ENCODE data around the gene C3orf33. TPM values are rescaled to one million over a fixed set of nuclear protein-coding genes. Genes with fewer than 3 reads are reported as not detected.
A peak's percentile ranks its signal among the peaks of the same experiment; 100 is the strongest.

The C3orf33 gene
- total RNA-seq, 1 donor from 2014 or later: 4.1 TPM

DNA sequence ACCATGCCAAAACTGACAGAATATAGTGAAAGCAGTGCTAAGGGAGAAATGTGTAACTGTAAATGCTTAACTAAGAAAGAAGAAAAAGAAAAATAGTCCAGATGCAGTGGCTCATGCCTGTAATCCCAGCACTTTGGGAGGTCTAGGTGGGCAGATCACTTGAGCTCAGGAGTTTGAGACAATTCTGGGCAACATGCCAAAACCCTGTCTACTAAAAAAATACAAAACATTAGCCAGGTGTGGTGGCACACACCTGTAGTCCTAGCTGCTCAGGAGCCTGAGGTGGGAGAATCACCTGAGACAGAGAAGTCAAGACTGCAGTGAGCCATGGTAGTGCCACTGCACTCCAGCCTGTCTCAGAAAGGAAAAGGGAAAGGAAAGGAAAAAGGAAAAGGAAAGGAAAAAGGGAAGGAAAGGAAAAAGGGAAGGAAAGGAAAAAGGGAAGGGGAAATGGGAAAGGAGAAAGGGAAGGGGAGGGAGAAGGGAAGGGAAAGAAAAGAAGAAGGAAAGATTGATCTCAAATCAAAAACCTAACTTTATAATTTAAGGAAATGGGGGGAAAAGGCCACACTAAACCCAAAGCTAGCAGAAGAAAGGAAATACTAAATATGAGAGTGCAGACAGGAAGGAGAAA is 20.3 kb downstream of the C3orf33 start:
- DNase-seq (ENCODE audit: low spot score): no peak

DNA sequence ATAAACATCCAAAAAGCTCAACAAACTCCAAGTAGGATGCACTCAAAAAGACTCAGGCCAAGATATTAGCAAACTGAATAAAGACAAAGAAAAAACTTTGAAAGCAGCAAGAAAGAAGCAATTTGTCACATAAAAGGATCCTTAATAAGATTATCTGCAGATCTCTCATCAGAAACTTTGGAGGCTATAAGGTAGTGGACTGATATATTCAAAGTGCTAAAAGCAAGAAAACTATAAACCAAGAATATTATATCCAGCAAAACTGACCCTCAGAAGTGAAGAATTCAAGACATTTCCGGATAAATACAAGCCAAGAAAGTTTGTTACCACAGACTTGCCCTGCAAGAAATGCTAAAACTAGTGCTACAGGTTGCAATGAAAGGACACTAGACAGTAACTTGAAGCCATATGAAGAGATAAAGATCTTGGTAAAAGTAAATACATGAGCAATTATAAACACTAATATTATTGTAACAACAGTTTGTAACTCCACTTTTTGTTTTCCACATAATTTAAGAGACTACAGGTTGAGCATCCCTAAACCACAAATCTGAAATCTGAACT is 23.6 kb downstream of the C3orf33 start:
- DNase-seq (ENCODE audit: low spot score): no peak

DNA sequence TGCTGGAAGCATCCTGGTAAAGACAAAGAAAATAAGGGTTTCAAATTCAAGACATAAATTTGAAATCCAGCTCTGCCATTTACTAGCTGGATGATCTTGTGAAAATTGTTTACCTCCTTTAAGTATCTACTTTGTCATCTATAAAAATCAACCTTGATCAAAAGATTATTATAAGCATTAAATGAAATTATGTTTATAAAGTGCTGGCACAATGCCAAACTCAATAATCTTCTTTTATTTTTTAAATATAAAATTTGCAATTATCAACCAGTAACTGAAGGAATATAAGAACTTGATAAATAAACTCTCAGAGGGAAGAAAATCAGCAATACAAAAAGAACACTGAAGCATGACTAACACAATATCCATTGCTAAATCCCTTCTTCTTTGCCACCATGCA is 25.8 kb downstream of the C3orf33 start:
- no peak for DNase-seq (ENCODE audit: low spot score)

DNA sequence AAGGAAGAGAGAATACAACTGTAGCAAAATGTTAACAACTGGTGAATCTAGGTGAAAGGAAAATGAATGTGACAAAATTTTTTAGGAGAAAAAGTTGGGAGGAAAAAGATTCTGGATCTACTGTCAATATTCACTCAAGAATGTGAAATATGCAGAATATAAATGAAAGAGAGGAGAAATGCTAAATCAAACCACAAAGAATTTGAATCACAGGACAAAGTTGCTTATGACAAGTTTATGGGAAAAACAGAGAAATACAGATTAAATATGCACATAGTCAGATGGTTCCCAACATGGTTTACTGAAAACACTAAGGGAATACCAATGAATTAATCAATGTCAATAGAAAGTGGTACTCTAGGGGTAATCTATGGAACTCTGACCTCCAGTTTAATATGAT is 27.6 kb downstream of the C3orf33 start:
- no peak for DNase-seq (ENCODE audit: low spot score)

DNA sequence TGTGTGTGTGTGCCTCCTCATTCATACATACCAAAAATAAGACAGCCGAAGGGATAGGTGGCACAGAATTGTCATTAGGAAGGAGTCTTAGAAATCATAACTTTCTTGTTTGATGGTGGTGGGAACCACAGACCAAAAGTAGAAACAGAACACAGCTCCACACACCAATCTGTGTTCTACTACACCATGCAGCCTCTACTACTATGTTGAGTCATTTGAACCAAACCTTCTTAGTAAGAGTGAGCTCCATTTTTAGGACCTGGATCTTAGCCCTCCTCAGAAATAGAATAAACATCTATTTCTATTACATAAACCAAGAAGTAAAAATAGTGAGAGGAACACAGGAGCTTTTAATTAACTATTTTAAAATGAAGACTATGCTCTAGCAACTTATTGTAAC is 33.3 kb downstream of the C3orf33 start:
- DNase-seq (ENCODE audit: low spot score): no peak

DNA sequence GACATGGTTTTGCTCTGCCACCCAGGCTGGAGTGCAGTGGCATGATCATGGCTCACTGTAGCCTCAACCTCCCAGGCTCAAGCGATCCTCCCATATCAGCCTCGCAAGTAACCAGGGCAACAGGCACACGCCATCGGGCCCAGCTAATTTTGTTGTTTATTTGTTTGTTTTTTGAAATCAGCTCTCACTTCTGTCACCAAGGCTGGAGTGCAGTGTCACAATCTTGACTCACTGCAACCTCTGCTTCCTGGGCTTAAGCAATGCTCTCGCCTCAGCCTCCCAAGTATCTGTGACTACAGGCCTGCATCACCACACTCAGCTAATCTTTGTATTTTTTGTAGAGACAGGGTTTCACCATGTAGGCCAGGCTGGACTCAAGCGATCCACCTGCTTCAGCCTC is 35.0 kb downstream of the C3orf33 start:
- DNase-seq (ENCODE audit: low spot score): no peak

DNA sequence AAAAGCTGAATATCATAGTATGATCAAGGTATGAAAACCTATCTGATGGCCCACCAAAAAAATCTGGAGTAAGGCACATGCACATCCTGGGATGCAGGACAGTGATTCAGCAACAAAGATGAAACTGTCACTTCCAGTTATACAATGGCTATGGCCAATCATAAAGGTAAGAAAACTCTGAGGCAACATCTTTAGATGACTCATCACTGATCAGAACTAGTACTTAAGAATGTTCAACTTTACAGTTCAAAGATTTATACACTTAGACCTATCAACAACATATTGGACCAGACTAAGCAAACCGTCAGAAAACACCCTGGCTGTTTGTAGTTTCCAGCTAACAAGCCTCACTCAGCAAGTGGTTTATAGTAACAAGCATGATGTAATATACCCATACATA is 39.9 kb downstream of the C3orf33 start:
- no peak for DNase-seq (ENCODE audit: low spot score)

DNA sequence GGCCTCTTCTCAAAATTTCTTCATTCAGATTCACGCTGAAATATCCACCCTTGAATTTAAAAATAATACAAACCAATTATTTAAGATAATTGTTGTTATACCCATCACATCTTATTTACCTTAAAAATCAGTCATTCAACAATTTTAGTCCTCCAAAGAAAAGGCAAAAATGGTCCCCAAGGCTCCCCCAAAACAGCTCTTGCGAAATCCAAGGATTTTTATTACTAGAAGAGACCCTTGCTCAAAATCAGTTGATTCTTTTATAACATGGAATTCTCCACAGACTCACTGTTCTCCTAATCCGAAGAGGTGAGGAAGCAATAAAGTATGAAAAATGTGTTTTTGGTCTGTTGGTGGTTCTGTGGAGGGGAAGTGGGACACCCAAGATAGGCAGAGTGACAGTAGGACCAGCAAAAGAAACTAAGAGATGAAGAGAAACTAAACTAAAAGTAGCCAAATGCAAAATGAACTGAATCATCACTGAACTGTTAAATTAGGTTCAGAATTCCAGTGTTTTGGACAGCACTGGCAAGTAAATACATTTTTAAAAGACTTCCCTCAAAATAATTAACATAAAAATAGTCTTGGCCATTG is 42.1 kb downstream of the C3orf33 start:
- no peak for DNase-seq (ENCODE audit: low spot score)

DNA sequence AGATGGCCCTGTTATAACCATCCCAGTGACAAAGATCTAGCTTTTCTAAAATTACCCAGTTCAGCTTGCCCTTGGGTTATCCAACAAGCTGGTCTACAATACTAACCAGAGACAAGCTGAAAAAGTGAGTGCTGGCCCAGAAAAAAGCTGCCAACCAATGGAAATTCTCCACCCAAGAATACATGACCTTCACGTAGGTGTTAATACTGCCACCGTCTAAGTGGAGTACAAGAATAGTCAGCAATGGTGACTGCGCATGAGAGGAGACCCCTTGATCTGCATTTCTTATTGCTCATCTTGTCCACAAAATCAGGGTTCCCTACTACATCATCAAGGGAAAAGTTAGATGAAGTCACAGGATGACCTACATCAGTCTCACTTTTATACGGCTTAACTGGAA is 45.4 kb downstream of the C3orf33 start:
- no peak for DNase-seq (ENCODE audit: low spot score)

DNA sequence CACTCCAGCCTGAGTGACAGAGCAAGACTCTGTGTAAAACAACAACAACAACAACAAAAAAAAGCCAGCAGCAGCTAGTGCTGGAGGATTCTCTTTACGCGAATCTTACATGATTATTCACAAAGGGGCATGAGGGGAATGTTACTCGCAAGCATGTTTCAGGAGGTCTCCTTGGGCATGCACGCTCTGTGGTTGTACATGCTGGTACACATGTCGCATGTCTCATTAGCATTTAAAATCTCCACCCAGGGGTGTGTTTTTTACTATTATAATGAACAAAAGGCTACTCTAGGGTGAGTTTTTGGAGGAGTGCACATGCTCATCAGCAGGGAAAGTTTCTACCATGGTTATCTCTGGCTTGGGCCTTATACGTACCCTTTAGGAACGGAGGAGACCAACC is 48.5 kb downstream of the C3orf33 start:
- no peak for DNase-seq (ENCODE audit: low spot score)

DNA sequence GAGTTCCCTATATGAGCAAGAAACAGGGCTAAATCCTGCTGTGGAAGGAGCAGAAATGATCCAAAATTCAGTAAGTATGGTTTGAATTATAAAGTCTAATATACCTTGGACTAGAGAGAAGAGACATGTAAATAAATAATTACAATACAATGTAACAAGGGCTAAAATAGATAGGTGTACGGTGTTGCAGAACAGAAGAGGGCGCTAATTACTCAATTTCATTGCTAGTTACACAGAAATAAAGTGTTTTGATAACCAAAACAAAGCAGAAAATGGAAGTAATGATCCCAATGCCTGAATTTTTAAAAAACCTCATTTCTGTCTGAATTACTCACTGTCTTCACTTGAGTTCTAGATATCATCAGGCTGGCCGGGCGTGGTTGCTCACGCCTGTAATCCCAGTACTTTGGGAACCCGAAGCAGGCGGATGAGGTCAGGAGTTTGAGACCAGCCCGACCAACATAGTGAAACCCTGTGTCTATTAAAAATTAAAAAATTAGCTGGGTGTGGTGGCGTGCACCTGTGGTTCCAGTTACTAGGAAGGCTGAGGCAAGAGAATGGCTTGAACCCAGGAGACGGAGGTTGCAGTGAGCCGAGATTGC is 52.9 kb downstream of the C3orf33 start:
- DNase-seq (ENCODE audit: low spot score): no peak

DNA sequence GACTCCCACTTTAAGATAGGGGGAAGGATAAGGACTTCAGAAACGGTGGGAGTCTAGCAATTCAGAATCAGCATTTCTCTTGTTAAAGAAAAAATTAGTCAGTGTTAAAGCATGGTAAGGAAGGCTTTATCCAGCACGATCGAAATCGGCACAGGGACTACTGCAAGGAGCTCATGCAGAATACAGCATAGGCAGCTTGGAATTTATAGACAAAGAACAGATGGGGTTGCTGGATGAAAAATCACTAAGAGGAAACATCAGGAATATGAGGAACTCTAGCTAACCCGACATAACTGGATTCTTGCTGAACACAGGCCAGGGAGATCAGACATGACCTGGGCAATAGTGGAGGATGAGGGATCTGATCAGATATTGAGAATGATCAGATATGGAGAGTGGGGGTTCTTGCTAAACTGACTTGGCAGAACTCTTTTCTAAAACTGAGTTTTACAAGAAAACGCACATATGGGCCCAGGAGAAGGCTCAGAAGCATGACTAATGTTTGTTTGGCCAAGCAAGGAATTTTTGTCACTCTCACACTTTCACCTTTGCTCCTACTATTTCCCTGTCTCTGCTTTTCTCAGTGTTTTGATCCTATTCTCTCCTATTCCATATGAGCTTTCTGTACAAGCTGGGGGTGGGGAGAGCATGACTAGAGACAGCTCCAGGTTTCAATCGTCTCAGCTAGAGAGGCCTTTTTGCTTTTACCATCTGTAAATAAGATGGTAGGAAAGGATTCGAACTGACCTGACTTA is 57.3 kb downstream of the C3orf33 start:
- DNase-seq (ENCODE audit: low spot score): no peak

DNA sequence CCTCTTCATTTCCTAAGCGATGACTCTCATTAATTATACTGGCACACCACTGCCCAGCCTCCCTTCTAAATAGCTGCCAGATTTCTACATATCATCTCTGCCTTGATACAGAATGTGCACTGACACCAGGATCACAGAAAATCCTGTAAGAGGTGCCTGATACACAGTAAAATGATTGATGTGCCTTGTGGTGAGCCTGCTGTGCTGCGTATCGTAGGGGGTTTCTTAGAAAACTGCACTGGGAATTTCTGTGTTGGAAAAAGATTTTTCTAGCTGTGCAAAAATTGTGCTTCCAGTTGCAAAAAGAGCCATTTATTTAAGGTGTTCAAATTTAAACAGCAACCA is 58.2 kb downstream of the C3orf33 start:
- DNase-seq (ENCODE audit: low spot score): no peak

DNA sequence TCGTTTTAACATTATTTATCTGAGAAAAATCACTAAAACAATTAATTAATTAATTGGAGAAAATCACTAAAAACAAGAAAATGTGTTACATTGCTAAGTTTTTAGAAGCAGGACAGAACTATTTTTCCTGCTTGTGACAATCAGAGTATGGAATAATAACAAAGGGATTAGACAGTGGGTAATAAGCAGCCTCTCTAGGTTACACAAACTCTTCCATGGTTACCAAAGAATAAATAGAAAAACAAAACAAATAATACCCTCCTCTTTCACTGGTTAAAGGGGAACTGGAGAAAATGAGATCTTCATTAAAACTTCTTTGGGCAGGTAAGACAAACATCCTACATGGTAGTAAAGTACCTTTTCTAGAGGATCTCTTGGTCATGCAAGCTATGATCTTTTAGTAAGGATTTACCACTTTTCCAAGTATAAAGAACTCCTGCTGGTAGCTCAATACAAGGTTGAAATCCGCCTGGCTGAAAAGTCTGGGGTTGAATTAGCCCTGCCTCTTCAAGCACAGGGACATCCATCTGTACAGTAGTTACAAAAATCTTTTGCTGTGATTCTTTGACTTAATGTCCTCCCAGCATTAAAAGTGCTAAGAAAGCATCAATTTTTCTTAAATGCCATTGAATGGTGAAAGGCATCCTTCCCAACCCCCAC is 58.7 kb downstream of the C3orf33 start:
- no peak for DNase-seq (ENCODE audit: low spot score)

DNA sequence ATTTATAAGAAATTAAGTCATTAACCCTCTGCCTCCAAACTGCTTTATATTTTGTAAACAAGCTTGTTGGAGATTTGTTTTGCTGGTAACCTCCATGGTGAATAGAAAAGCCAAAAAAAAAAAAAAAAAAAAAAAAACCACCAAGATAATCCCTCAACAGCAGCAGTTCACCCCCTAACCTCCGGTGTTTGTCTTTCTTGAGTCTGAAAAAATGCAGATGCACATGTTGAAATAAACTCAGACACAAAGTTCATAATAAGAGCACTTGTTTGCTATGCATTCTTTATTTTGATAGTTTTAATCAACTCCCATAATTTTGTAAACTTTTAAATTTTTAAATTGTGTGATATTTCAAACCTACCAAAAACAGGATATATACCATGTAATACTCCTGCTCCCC is 59.4 kb downstream of the C3orf33 start:
- no peak for DNase-seq (ENCODE audit: low spot score)

DNA sequence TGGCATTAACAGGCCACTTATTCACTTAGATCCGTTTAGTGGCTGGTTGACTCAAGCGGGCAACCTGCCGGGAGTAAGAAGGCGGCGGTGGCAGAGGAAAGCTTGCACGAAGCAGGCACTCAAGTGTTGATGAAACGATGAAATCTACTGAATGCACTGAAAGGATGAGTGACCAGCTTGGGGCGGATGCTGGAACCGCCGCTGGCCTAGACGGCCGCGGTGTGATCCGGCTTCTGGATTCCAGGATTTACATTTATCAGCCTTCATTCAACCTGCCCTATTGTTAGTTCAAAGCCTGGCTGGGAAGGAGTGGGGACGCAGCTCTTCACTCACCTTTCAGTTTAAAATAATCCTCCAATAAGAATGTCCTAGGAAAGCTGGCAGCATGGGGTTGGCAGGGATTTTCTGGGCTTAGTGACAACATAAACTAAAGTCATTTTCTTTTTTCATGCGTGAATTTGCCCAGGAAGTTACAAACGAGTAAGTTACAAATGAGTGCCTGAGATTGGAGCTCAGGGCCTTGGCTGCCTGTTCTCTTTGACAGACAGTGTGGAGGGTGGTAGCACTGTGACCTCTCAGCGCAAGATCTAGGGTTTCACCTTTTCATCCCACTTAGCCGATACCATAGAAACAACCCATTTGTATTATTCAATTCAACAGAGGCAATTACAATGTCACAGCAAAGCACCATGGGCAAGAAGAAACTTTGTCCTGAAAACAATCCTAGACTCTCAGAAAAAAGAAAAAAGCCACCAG is 60.1 kb downstream of the C3orf33 start:
- peak; percentile 14 for DNase-seq (ENCODE audit: low spot score)

DNA sequence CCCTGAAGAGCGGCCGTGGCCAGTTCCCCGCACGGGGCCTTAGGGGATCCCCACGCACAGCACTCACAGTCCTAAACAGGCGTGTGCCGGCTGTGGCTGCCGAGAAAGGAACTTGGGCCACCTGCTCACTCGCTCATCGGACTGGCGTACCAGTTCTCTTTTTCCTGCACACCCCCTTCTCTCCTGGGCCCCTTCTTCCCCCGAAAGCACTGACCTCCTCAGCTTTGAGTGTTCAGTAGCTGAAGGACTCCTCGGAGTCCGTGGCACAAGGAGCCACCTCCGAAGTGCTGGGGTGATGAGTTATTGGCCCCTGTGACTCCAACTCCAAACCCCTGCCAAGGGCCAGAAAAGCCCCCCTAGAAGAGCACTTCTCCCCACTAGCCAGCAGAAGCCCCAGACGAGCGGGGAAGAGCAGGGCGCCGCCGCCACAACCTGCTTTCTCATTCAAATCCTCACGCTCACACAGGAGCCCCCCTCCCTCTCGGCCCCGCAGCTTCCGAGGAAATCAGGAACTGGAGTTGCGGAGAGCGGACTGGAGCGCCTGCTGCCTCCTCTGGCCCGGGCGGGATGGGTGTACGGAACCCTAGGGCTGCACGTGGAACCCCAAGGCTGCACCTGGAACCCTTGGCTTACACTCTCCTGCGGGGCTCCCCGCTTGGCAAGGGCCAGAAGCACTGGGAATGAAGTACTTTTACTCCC is 61.3 kb downstream of the C3orf33 start, which contains the start of gene PLCH1:
TSS of gene PLCH1 (minus strand) at position 446 of the 699 bp plus-strand sequence. CDS start 40,847 bp downstream, outside the sequence.
- DNase-seq (ENCODE audit: low spot score): peak; percentile 69

DNA sequence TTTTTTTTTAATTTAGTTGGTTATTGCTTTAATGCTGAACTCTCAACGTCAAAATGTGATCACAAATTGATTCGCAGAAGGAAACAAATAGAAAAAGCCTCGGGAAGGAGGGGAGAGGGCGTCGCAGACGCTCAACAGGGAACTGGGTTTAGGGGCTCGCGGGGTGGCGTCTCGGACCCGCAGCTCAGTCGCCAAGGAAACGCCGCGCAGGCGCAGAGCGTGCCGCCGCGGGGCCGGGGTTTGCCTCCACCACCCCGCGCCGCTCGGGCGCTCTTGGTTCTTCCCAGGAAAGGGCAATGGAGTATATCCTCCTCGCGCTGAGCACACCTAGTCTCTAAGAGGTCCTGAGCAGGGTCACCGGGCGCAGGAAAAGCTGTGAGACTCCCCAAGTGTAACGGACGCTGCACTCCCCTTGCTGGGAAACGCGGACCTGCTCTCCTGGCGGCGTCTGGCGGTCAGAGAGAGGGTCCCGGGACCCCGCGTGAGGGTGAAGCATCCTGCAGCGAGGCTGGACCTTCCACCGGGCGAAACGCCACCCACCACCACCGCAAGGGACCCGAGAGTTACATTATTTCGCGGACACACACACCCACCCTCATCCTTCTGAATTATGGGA is 62.0 kb downstream of the C3orf33 start:
- peak; percentile 55 for DNase-seq (ENCODE audit: low spot score)

DNA sequence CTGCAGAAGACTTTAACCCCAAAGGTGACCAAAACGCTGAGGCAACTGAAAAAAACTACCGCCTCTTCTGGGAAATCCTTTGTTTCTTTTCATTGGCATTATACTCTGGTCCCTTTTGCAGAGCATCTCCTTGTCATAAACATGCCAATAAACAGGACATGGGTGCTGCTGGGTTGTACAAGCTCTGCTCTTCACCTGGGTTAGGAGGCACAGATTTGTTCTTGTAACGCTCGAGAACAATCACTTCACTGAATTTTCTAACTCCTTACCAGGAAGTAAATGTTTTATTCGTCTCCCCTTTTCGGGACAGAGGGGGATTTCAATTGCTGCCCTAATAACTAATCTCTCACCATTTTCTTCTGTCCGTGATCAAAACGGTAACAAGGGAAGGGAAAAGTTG is 62.5 kb downstream of the C3orf33 start:
- DNase-seq (ENCODE audit: low spot score): no peak

DNA sequence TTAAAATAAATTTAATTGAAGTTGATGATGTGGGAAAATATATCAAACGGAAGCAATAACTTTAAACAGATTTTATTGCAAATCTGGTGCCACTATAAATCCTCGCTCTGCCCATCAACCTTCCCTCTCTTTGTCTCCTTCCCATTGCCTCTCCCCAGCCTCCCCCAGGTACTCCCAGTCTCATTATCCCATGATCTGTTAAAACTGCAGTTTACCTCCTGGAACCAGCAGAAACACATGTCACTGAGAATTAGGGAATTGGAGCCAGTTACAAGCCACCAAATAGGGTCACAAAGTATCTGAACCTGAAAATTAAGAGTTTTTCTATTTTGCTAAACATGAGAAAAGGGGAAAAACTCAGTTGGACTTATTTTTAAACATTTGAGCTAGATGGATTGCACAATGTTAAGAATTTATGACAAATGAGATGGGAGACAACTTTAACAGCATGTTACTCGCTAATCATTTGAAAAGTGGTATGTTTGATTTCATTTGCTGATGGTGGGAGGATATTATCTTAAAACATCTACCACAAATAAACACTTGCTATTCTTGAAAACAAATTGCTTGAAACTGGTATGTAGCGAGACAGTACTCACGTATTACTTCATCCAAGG is 63.6 kb downstream of the C3orf33 start:
- DNase-seq (ENCODE audit: low spot score): no peak

All from mucosa of gallbladder (tissue), 1 donor.